Measurements from ENCODE around the gene ADAM30.

The ADAM30 gene

GRCh38 chr1:119924948-119925898 lies 28.9 kb upstream of the ADAM30 start (continued):
- TF ChIP-seq, protein P1, sequence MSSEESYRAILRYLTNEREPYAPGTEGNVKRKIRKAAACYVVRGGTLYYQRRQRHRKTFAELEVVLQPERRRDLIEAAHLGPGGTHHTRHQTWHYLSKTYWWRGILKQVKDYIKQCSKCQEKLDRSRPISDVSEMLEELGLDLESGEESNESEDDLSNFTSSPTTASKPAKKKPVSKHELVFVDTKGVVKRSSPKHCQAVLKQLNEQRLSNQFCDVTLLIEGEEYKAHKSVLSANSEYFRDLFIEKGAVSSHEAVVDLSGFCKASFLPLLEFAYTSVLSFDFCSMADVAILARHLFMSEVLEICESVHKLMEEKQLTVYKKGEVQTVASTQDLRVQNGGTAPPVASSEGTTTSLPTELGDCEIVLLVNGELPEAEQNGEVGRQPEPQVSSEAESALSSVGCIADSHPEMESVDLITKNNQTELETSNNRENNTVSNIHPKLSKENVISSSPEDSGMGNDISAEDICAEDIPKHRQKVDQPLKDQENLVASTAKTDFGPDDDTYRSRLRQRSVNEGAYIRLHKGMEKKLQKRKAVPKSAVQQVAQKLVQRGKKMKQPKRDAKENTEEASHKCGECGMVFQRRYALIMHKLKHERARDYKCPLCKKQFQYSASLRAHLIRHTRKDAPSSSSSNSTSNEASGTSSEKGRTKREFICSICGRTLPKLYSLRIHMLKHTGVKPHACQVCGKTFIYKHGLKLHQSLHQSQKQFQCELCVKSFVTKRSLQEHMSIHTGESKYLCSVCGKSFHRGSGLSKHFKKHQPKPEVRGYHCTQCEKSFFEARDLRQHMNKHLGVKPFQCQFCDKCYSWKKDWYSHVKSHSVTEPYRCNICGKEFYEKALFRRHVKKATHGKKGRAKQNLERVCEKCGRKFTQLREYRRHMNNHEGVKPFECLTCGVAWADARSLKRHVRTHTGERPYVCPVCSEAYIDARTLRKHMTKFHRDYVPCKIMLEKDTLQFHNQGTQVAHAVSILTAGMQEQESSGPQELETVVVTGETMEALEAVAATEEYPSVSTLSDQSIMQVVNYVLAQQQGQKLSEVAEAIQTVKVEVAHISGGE (tag by site-specific recombination; conservative IDR thresholded peaks at IDR 0.05; ENCODE audit: low read depth), result no peak
- no peak for TF ChIP-seq ZNF169 (tag by site-specific recombination; IDR thresholded peaks at IDR 0.05)
- TF ChIP-seq SALL2 (tag by site-specific recombination; IDR thresholded peaks at IDR 0.05; ENCODE audit: borderline replicate concordance), result no peak
- no peak for TF ChIP-seq OVOL3 (tag by site-specific recombination; IDR thresholded peaks at IDR 0.05)
- TF ChIP-seq SCRT2 (tag by site-specific recombination; IDR thresholded peaks at IDR 0.05), result no peak
- TF ChIP-seq ZNF585B (tag by site-specific recombination; IDR thresholded peaks at IDR 0.05), result no peak

DNA sequence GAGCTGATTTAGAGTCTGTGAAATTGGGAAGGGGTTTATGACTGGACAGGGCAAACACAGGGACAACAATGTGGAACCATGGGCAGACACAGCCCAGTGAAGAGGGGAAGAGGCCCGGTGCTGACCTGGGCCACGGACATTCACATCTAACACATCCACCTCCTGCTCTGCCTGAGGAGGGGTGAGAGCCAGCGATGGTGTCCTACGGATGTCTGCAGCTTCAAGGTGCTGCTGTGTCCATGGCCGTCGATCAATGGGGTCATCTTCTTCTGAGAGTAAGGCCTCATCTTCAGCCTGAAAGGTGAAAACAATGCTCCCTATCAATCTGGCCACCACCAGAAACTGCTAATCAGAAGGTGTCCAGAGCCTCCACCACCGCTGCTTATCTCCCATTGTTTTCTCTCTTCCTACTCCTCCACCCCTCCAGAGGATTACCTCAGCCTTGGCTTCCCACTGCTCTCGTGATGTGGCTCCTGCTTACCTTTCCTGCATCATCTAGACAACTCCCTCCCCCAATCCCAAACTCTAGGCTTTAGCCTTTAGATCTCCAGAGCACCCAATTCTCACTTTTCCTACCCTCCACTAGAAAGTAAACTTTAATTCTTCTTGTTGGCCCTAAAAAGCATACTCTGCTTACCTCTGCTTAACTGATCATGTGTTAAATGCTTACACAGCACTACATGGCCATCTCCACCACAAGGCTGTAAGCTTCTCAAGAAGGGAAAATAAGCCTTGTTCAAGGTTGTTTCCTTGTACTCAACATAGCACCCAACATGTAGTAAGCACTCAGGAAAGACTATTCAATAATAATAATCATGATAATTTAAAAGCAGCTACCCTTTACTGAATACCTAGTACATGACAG lies 24.0 kb upstream of the ADAM30 start:
- POLR2A ChIA-PET, result no interaction called here
- Histone ChIP-seq H3K27ac (ENCODE audit: extremely low read depth, low read depth, low read length) (no peak overlapping the region), H3K4me1 (ENCODE audit: control insufficient read depth, insufficient read depth, low read length) (no peaks in the 10 kb centered on the region), H3K36me3 (ENCODE audit: control insufficient read depth in 2 of 2, insufficient read depth in 1 of 2, low read length in 2 of 2) (peaks cover 19 to 100% of the 10 kb centered on the region in 2 experiments), H3K4me3 (ENCODE audit: low read depth, low read length) (no peak overlapping the region), H3K9me3 (ENCODE audit: control insufficient read depth, insufficient read depth, low read depth, low read length) (no peaks in the 10 kb centered on the region)
- CTCF ChIA-PET, result interaction anchor here (0.5 kb wide), 1 partner anchor 9 kb away, joined by 4 read pairs; no protein-coding TSS in a partner anchor
- TF ChIP-seq ZNF530 (tag by site-specific recombination; IDR thresholded peaks at IDR 0.05; ENCODE audit: low read depth) (no peak), EGR2 (tag by site-specific recombination; IDR thresholded peaks at IDR 0.05; ENCODE audit: low read depth) (peak; percentile 73), ZFHX2 (tag by site-specific recombination; conservative IDR thresholded peaks at IDR 0.05) (0 out of 2 replicates have a peak, but pooled peaks have one; percentile 15)

GRCh38 chr1:119919241-119919640 lies 22.9 kb upstream of the ADAM30 start:
- Histone ChIP-seq H3K36me3 (ENCODE audit: control insufficient read depth in 2 of 2, insufficient read depth in 1 of 2, low read length in 2 of 2) (peaks cover 22 to 100% of the 10 kb centered on the region in 2 experiments), H3K4me3 (ENCODE audit: low read depth, low read length) (no peak overlapping the region), H3K4me1 (ENCODE audit: control insufficient read depth, insufficient read depth, low read length) (no peaks in the 10 kb centered on the region), H3K9me3 (ENCODE audit: control insufficient read depth, insufficient read depth, low read depth, low read length) (no peaks in the 10 kb centered on the region), H3K27ac (ENCODE audit: extremely low read depth, low read depth, low read length) (no peak overlapping the region)
- ChIA-PET POLR2A (no interaction called here), CTCF (interaction anchor here (0.5 to 0.7 kb wide), 2 partner anchors 33 to 312 kb away, joined by 4 to 6 read pairs; no protein-coding TSS in a partner anchor)
- TF ChIP-seq SETDB1 (IDR thresholded peaks at IDR 0.05; ENCODE audit: insufficient read length, low read length), result no peak
- TF ChIP-seq ZNF19 (tag by site-specific recombination; IDR thresholded peaks at IDR 0.05; ENCODE audit: low read depth), result no peak
- TF ChIP-seq ZNF223 (tag by site-specific recombination; IDR thresholded peaks at IDR 0.05), result no peak
- TF ChIP-seq ZNF501 (tag by site-specific recombination; IDR thresholded peaks at IDR 0.05), result no peak
- TF ChIP-seq ATF2 (tag by site-specific recombination; IDR thresholded peaks at IDR 0.05; ENCODE audit: low read depth), result no peak
- TF ChIP-seq, protein P2, sequence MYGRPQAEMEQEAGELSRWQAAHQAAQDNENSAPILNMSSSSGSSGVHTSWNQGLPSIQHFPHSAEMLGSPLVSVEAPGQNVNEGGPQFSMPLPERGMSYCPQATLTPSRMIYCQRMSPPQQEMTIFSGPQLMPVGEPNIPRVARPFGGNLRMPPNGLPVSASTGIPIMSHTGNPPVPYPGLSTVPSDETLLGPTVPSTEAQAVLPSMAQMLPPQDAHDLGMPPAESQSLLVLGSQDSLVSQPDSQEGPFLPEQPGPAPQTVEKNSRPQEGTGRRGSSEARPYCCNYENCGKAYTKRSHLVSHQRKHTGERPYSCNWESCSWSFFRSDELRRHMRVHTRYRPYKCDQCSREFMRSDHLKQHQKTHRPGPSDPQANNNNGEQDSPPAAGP (tag by site-specific recombination; IDR thresholded peaks at IDR 0.05), result no peak
- TF ChIP-seq PRDM10 (tag by site-specific recombination; IDR thresholded peaks at IDR 0.05), result no peak
- TF ChIP-seq SALL2 (tag by site-specific recombination; IDR thresholded peaks at IDR 0.05; ENCODE audit: borderline replicate concordance), result no peak

Measured in HEK293 (cell line).